ENCODE measurements around the gene CTNNBL1.

The CTNNBL1 gene

DNA sequence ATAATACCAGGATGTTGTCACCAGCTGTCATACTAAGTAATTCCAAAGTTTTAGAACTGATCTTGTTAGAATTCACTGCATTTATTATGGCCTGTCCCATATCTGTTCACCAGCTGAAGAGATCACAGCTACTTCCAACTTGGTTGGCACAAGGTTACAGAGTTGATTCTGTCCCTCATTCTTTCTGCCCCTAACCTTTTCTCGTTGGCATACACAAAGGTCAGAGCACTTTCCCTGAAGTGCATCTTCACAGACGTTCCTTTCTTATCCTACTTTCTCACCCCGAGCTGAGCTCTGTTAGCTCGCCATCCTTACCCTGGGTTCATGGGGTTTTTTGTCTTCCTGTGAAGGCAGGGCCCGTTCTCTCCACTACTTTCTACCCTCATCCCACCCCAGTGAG, 143.1 kb downstream of the CTNNBL1 start:
- TF ChIP-seq, protein P1, sequence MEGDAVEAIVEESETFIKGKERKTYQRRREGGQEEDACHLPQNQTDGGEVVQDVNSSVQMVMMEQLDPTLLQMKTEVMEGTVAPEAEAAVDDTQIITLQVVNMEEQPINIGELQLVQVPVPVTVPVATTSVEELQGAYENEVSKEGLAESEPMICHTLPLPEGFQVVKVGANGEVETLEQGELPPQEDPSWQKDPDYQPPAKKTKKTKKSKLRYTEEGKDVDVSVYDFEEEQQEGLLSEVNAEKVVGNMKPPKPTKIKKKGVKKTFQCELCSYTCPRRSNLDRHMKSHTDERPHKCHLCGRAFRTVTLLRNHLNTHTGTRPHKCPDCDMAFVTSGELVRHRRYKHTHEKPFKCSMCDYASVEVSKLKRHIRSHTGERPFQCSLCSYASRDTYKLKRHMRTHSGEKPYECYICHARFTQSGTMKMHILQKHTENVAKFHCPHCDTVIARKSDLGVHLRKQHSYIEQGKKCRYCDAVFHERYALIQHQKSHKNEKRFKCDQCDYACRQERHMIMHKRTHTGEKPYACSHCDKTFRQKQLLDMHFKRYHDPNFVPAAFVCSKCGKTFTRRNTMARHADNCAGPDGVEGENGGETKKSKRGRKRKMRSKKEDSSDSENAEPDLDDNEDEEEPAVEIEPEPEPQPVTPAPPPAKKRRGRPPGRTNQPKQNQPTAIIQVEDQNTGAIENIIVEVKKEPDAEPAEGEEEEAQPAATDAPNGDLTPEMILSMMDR (IDR thresholded peaks at IDR 0.05; ENCODE audit: low read depth, low read length) = no peak
- DNase-seq (ENCODE audit: low read depth in 2 of 2) = no peak
- H3K4me3 ChIP-seq (replicated peaks in 1 of 2; ENCODE audit: low read depth in 2 of 2, low read length in 2 of 2) = no peak overlapping the region

DNA sequence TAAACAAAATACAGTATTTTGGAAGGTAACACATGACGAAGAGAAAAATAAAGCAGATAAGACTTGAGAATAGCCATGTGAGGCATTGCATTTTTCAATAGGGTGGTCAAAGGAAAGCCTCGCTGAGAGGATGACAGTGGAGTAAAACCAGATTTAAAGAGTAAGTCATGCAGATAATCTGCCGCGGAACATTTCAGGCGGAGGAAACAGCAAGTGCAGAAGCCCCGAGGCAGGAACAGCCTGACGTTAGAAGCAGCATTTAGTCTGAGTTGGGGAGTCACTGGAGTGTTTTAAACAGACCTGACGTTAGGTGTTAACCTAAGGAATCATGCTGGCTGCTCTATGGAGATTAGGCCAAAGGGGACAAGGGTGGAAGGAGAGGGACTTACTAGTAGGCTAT, 144.1 kb downstream of the CTNNBL1 start:
- DNase-seq (ENCODE audit: low read depth in 2 of 2) = no peak
- TF ChIP-seq, protein P1 (IDR thresholded peaks at IDR 0.05; ENCODE audit: low read depth, low read length) = no peak
- no peak overlapping the region for H3K4me3 ChIP-seq (replicated peaks in 1 of 2; ENCODE audit: low read depth in 2 of 2, low read length in 2 of 2)

GRCh38 chr20:37838769-37839431, 145.1 kb downstream of the CTNNBL1 start:
- TF ChIP-seq, protein P1 (IDR thresholded peaks at IDR 0.05; ENCODE audit: low read depth, low read length) = no peak
- H3K4me3 ChIP-seq (replicated peaks in 1 of 2; ENCODE audit: low read depth in 2 of 2, low read length in 2 of 2) = no peak overlapping the region
- no peak for DNase-seq (ENCODE audit: low read depth in 2 of 2)

DNA sequence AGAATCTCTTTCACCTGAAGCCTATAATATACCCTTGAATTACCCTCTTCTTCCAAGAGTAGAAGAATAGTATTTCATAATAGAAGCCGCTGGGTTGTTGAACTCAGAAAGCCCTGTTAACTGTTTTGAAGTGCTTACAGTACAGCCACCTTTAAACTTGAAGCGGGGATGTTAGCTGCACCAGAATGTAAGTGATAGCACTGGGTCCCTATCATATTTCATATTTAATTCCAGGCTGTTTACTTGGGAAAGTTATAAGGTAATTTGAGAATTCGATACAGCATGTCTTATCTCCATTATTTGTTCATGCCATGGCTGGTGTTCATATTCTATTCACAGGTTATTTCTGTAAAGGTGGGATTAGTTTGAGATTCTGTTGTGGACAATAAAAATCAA, 145.6 kb downstream of the CTNNBL1 start:
- TF ChIP-seq, protein P1 (IDR thresholded peaks at IDR 0.05; ENCODE audit: low read depth, low read length) = no peak
- no peak for DNase-seq (ENCODE audit: low read depth in 2 of 2)
- H3K4me3 ChIP-seq (replicated peaks in 1 of 2; ENCODE audit: low read depth in 2 of 2, low read length in 2 of 2) = no peak overlapping the region

- DNase-seq (ENCODE audit: low read depth in 2 of 2) = no peak
- H3K4me3 ChIP-seq (replicated peaks in 1 of 2; ENCODE audit: low read depth in 2 of 2, low read length in 2 of 2) = no peak overlapping the region
- TF ChIP-seq, protein P1 (IDR thresholded peaks at IDR 0.05; ENCODE audit: low read depth, low read length) = no peak
Observed at GRCh38 chr20:37839955-37840354, 146.1 kb downstream of the CTNNBL1 start.

- H3K4me3 ChIP-seq (replicated peaks in 1 of 2; ENCODE audit: low read depth in 2 of 2, low read length in 2 of 2) = no peak overlapping the region
- TF ChIP-seq, protein P1 (IDR thresholded peaks at IDR 0.05; ENCODE audit: low read depth, low read length) = no peak
- DNase-seq (ENCODE audit: low read depth in 2 of 2) = no peak
Observed at GRCh38 chr20:37841389-37841788, 147.6 kb downstream of the CTNNBL1 start.

GRCh38 chr20:37841971-37842370, 148.1 kb downstream of the CTNNBL1 start:
- no peak for DNase-seq (ENCODE audit: low read depth in 2 of 2)
- TF ChIP-seq, protein P1 (IDR thresholded peaks at IDR 0.05; ENCODE audit: low read depth, low read length) = no peak
- H3K4me3 ChIP-seq (replicated peaks in 1 of 2; ENCODE audit: low read depth in 2 of 2, low read length in 2 of 2) = no peak overlapping the region

Data from cardiac fibroblast (primary cell).